Fibroblast of the aortic adventitia (primary cell): Measurements from ENCODE around the gene GUCA1A. TPM values are rescaled to one million over a fixed set of nuclear protein-coding genes. Genes with fewer than 3 reads are reported as not detected.
A peak's percentile ranks its signal among the peaks of the same experiment; 100 is the strongest.

Source experiments
- DNase-seq: peaks from one replicate; pipeline ENCODE4 v3.0.0-alpha.2; 2010; ENCODE audit warnings: low read depth
- H3K4me3 ChIP-seq: 2 replicates; pipeline ENCODE4 v1.5.1; 2011; ENCODE audit warnings: low read depth, mild to moderate bottlenecking, control low read depth, low read length, moderate library complexity
- CTCF ChIP-seq: IDR thresholded peaks from 2 replicates; pipeline ENCODE4 v1.5.1; 2011; ENCODE audit warnings: mild to moderate bottlenecking, low read length, control low read depth, inconsistent platforms; ENCODE audit not compliant: insufficient read depth
- total RNA-seq: library from RNA; depleted of rRNA; stranded (reverse); fragments of >200 nt; gene quantifications from 2 replicates; pipeline ENCODE4 v1.2.3, GENCODE V29; 2012; ENCODE audit warnings: low replicate concordance

Gene GUCA1A
- total RNA-seq, 1 donor = not detected

- H3K4me3 ChIP-seq = no peak overlapping the region
- DNase-seq = no peak
Measured at GRCh38 chr6:42138190-42138589, 35.0 kb upstream of the GUCA1A start.

GRCh38 chr6:42138630-42139619 lies 34.2 kb upstream of the GUCA1A start:
- H3K4me3 ChIP-seq = no peak overlapping the region
- no peak for DNase-seq
- TF ChIP-seq CTCF = no peak

More at GRCh38 chr6:42138190-42138589, 35.0 kb upstream of the GUCA1A start:
- TF ChIP-seq CTCF = no peak

- DNase-seq = no peak
- H3K4me3 ChIP-seq = no peak overlapping the region
- no peak for TF ChIP-seq CTCF
Measured at GRCh38 chr6:42140032-42140431, 33.1 kb upstream of the GUCA1A start.

- H3K4me3 ChIP-seq = no peak overlapping the region
- DNase-seq = no peak
- no peak for TF ChIP-seq CTCF
Measured at GRCh38 chr6:42140756-42141602, 32.2 kb upstream of the GUCA1A start.

GRCh38 chr6:42141603-42142117 lies 31.5 kb upstream of the GUCA1A start:
- DNase-seq = no peak

More at GRCh38 chr6:42141603-42142117, 31.5 kb upstream of the GUCA1A start:
- TF ChIP-seq CTCF = no peak
- peak overlapping the region; percentile 59 for H3K4me3 ChIP-seq
